NCI-H1092 treated with DMSO at 0.1 percent for 48 hours (cell line): Measurements from ENCODE around the gene FXN.

ENCODE experiments used
- DNase-seq: peaks from one replicate; lab custom pipeline; 2025; lab: John Stamatoyannopoulos, UW

The FXN gene

DNA sequence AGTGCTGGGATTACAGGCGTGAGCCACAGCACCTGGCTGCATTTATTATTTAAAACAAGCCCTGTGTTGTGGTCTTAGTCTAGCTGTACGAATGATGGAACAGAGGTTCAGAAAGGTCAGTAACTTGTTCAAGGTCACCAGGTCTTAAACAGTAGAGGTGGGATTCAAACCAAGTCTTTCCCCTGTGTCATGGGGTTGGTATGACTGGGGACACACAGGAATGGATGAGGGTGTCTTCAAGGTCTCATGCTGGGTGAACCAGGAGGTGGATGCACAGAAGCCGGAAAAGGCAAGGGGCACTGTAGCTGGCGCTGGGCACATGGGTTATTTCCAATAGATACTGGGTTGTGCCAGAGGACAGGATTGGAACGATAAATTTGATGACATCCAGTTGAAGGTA is 106.3 kb downstream of the FXN start:
- no peak for DNase-seq

GRCh38 chr9:69143291-69143690 is 107.7 kb downstream of the FXN start:
- no peak for DNase-seq

DNA sequence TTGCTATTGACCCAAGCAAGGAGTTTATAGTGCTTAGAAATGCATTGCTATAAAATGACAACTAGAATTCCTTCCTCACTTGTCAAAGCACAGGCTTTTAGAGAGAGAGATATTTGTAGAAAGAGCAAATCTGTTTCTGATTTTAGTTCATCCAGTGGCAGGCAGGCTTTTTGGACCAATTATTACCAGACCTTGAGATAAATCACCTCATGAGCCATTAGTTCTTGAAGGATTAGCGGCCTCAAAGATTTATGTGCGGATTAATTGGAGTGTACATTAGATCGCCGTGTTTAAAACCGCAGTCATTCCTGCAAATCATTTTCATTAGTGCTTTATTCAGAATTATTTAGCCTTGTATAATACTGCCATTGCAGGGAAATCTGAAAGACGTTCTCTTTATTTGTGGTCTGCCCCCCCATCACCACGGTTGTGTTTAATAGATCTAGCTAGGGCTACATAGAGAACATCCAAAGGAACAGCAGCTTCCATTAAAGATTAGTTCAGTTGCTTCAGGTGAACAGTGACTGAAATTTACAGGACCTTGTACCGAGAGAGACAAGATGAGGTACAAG is 109.7 kb downstream of the FXN start:
- no peak for DNase-seq

GRCh38 chr9:69147041-69147834 is 111.7 kb downstream of the FXN start:
- no peak for DNase-seq

DNA sequence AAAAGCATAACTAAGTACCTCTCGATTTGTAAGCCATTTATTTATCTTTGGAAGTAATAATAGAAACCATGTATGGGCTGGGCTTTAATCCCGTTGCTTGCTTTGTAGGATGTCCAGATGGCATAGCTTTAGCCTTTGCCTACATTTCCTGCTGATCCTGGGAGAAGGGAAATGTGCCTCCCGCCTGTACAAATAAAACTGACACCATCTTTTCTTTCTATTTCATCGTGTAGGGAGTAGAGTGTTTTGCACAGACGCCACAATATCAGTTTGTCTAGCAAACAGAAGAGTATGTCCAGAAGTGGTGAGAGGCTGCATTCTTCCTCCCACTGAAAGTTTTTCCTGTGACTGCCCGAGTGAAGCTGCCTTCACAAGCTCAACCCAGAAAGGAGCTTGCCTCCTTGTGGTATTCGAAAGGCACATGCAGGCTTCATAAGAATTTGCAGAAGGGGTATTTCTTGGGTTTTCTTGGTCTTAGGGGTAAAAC is 113.8 kb downstream of the FXN start:
- DNase-seq, result peak; percentile 40
